Measurements from ENCODE around the gene P4HB.

GRCh38 chr17:81871387-81872230 lies 11.3 kb upstream of the P4HB start:
- TF ChIP-seq CTCF (conservative IDR thresholded peaks at IDR 0.05) (no peak), ZFX (IDR thresholded peaks at IDR 0.05) (peak; percentile 96)
